Epithelial cell of prostate (primary cell): ENCODE results near the gene LPCAT1.
"Not testable (repeated sequence)": the region's sequence is repeated elsewhere in the genome, so short reads cannot be mapped to it uniquely, and the experiment has no call there.

Source experiments
- DNase-seq: peaks from one replicate; pipeline ENCODE4 v3.0.0-alpha.2; 2011; ENCODE audit warnings: low read depth, low spot score
- H3K27ac ChIP-seq: fragments of 450-650 bp; 2 replicates; pipeline ENCODE4 v1.5.1; 2017; ENCODE audit warnings: mild to moderate bottlenecking

Gene LPCAT1

DNA sequence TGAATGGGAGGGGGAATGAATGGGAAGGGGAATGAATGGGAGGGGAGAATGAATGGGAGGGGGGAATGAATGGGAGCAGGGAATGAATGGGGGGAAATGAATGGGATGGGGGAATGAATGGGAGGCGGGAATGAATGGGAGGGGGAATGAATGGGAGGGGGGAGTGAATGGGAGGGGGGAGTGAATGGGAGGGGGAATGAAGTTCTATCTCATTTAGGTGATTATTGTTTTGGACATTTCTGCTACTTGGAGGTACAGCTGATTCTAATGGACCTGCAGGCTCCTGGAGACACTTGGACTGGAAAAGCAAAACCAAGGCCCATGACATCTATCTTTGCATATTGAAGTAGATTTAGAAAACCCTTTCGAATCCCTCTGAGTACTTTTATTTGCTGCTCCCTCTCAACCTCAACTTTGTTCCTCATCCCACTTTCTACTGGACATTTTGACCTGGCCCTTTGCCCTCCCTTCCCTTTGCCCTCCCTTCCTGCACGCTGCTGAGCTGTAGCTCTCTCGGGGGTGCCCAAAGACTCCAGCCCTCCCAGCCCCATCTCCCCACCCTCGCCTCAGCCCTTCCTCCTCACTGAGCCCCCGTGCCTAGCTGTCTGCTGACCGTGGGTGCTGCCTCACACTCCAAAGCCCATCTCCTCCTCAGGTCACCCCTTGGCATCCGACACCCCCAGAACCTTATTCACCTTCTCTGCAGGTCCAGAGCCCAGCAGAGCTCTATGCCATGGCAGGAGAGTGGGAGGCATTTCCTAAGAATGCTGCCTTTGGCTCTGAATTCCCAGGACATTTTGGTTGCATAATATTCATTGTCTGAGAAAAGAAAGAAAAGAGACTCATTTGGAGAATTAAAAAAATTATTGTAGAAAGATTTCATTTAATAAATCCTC is 19.9 kb upstream of the LPCAT1 start:
- no peak for DNase-seq

DNA sequence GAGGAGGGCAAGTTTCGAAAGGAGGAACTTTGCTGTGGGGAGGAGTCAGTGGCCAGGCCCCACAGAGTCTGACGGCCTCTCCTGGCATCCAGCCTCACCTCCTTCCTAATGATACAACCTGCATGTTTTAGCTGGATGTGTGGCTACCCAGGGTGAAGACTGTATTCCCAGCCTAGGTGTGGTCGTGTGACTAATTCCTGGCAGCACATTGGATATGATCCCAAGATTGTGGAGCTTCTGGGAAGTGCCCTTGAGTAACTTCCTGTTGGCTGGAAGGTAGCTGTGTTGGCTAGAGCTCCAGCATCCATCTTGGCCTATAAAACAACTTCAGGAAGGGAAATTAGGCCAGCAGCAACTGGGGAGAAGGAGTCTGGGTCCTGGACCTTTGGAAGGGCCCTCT is 19.0 kb upstream of the LPCAT1 start:
- DNase-seq: peak; percentile 81
- peak overlapping the region; percentile 36 for H3K27ac ChIP-seq

More for the DNA sequence above, 19.9 kb upstream of the LPCAT1 start:
- H3K27ac ChIP-seq: no peak overlapping the region

DNA sequence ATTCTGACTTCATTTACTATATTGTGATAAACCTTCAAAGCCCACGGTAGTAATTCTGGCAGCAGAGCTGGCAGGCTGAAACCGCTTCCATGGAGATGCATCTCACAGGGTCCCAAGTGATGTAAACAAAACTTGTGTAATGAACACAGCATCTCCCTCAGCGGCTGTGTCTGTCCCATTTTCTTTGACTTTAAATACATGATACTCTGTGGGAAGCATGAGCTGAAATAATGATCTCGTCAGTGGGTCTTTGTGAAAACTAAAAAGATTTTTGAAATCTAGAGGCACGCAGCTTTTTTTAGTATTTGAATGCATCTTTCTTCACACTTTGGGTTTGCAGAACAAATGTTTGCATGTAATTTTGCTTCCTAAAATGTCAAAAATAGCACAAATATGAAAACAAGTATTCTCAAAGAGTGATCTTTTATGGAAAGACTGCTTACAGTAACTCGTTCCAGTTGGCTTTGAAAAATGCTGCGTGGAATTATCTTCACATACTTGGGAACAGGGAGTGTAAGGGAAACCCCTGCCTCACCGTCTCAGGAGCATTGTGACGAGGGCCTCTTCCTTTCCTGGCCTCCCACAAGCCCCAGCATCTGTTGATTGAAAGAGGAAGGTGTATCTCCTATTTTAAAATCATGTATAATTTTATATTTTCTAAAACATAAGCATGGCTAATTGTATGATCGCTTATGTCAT is 18.1 kb upstream of the LPCAT1 start:
- DNase-seq: no peak
- peak overlapping the region; percentile 36 for H3K27ac ChIP-seq

DNA sequence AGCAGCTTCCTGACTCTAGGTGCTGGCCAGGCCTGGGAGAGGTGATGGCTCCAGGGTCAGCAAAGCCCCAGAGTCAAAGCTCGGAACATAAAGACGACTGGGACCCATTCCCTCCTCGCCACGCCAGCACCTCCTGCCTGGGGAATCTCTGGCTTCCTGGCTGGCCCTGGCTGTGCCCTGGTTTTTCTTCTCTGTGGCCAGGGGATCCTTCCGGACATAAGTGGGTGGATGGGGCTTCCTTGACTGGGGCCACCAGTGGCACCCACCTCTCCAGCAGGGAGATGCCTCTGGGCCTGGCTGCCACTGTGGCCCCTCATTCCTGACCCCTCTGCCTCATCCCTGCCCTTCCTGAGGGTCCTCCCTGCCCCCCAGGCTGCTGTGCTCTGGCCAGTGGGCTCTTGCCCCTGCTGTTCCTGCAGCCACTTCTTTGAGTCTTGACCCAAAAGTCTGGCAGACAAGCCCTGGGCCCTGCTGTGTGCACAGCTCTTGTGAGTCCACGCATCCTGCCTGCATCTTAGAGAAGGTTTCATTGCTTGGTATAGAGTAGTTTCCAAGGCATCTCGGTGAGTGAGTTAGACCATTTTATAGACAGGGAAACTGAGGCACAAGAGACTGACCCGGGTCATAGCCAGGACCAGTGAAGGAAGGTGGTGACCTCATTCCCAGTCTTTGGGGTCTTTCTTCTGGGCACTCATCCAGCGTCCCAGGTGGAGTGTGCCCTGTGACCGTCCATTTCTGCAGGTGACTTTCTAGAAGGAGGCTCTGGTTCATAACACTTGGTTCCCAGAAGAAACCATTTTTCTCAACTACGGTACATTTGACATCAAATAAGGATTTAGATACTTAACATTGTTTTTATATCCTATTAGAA is 17.3 kb upstream of the LPCAT1 start:
- H3K27ac ChIP-seq: no peak overlapping the region
- DNase-seq: no peak

DNA sequence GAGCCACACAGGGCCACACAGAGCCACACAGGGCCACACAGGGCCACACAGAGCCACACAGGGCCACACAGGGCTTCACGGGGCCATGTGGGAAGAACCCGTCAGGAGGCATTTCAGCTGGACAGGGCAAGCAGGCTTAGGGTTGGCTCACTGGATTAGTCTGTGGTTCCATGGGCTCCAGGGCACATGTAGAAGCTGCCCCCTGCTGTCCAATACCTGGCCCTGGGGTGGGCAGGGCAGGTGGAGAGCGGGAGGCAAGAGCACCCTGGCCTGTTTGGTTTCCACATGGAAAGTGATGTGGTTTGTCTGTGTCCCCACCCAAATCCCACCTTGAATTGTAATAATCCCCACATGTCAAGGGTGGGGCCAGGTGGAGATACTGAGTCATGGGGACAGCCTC is 16.4 kb upstream of the LPCAT1 start:
- no peak for DNase-seq
- no peak overlapping the region for H3K27ac ChIP-seq

DNA sequence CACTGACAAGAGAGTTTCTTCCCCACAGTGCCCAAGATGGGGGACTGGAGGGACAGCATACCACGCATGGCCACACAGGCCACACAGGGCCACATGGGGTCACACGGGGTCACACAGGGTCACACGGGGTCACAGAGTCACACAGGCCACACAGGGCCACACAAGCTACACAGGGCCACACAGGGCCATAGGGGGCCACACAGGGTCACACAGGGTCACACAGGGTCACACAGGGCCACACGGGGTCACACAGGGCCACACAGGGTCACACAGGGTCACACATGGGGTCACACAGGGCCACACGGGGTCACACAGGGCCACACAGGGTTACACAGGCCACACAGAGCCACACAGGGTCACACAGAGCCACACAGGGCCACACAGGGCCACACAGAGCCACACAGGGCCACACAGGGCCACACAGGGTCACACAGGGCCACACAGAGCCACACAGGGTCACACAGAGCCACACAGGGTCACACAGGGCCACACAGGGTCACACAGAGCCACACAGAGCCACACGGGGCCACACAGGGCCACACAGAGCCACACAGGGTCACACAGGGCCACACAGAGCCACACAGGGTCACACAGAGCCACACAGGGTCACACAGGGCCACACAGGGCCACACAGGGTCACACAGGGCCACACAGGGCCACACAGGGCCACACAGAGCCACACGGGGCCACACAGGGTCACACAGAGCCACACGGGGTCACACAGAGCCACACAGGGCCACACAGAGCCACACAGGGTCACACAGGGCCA is 15.8 kb upstream of the LPCAT1 start:
- H3K27ac ChIP-seq, DNase-seq: not testable (repeated sequence)

DNA sequence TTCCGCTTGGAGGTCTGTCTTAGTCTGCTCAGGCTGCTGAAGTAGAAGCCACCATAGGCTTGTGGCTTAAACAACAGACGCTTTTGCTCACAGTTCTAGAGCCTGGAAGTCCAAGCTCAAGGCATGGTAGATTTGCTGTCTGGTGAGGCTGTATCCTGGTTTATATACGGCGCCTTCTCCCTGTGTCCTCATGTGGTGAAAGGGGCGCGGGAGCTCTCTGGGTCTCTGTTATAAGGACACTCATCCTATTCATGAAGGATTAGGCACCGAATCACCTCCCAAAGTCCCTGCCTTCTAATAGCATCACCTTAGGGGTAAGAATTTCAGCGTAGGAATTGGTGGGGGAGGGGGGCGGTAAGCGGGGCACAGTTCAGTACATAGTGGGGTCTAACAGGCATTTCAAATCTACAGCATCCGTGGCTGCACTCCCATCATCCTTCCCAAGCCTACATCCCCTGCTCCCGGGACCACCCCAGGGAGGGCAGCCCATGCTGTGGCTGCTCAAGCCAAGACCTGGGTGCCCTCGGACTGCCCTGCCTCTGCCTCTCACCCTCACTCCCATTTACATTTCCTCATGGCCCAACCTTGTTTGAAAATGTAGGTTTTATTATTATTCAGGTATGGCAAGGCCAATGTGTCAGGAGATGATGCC is 15.1 kb upstream of the LPCAT1 start:
- DNase-seq: no peak
- no peak overlapping the region for H3K27ac ChIP-seq

DNA sequence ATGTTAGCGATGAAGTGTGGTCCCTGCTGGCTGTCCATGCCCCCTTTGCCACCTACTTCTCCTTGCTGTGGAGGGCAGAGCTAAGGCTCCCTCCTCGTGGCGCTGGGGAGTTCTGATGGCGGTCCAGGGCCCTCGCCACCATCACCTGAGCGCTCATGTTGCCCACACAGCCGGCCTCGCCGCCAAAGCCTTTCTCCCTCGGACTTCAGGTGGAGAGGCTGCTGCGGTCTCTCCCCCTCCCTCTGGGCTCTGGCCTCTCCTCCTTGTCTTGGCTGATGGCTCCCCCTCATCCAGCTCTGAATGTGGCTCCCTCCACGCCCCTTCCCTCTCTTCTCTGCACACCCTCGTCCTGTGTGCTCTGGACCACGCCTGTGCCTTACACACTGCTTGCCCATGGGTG is 14.5 kb upstream of the LPCAT1 start:
- no peak overlapping the region for H3K27ac ChIP-seq
- no peak for DNase-seq

DNA sequence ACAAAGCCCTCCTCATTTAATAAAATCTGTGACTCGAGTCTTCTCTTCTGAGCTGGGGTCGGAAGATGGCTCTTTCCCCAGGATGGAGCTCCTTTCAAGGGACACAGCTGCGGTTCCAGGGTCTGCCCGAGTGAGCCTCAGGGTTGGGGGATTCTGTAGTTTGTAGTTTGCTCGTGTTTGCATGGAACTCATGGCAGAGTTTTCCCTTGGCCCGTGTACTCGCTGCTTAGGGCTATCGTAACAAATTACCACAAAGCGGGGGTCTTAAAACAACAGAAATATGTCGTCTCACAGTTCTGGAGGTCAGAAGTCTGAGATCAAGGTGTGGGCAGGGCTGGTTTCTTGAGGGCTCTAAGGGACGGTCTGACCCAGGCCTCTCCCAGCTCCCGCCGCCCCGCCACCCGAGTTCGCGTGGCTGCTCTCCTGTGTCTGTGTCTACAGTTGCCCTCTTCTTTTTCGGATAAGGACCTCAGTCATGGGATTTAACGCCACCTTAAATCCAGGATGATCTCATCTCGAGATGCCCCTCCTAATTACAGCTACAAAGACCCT is 13.9 kb upstream of the LPCAT1 start:
- DNase-seq: no peak
- H3K27ac ChIP-seq: no peak overlapping the region

DNA sequence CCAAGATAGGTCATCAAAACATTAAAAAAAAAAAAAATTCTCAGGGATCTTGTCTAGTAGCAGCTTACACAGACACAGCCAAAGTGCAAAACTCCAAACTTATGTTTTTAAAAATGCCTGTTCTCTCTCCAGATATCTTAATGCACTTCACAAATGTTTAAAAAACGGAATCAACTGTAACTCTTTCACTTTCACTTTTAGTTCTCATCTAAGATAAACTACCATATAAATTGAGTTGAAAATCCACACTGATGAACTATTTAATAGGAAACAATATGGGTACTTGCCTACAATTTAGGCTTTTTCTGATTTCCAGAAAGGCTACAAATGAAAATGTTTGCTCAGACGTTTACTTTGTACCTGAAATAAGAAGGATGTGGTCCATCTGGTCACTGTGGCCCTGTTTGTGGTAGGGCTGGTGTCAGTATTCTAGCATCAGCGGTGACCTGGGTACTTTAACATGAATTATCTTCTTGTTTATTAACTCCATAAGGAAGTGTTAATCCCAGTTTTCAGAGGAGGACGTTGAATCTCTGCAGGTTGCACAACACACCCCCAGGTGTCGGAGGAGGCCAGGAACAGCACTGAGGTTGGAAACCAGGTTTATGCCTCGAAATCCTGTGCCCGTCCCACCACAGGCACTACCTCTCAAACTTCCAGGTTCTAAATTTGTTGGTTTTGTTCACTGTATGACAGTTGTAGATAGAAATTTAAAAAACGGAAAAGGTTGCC is 13.3 kb upstream of the LPCAT1 start:
- DNase-seq: no peak
- H3K27ac ChIP-seq: no peak overlapping the region

DNA sequence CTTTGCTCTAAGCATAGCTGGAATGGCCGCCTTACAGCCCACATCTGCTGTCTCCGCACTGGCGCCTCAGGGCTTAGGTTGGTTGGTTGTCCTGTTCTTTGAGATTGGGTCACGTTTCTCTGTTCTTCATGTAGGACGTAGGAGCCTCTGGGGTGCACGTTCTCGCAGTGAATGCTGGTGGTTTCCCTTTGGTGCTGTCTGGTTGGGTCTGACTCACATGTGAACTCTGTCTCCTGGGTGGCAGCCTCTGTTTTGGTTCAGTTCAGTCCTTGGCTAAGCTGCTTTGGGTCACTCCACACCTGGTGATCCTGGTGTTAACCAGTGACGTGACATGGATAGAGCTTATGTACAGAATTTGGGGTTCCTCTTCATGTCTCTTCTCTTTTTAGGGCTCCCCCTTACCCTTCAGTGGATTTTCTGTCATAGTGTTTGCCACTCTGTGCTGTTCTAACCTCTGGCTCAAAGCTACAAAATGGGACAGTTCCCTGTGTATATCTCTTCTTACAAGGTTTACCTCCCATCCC is 12.6 kb upstream of the LPCAT1 start:
- H3K27ac ChIP-seq: no peak overlapping the region
- DNase-seq: no peak

DNA sequence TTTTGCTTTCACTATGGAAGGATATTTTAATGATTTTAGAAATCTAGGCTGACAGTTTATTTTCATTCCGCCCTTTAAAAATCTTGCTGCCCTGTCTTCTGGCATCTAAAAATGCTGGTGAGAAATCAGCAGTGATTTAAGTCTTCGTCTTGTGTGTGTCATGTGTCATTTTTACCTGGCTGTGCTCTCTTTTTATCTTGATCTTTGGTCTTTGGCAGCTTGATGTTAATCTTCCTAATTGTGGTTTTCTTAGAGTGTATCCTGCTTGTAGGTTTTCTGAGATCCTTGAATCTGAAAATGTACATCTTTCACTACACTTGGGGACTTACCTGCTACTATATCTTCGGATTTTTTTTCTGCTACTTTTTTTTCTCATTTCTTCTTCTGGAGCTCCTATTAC is 11.9 kb upstream of the LPCAT1 start:
- DNase-seq: no peak

DNA sequence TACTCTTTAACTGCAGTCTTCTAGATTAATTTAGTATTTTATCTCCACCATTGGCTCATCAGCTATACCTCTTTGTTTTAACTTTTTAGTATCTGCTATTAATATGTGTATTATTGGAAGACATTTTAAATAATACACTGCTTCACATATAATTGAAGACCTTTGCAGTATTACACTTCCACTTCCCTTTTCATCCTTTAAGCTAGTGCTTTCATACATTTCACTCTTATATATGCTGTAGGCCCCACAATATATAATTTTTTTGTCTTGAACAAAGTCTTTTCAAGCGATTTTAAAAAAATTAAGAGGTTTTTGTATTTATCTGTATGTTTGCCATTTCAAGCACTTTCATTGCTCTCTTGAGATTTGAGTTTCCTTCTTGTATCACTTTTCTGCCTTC is 8.6 kb upstream of the LPCAT1 start:
- DNase-seq: no peak
- no peak overlapping the region for H3K27ac ChIP-seq

More for the DNA sequence above, 11.9 kb upstream of the LPCAT1 start:
- no peak overlapping the region for H3K27ac ChIP-seq

DNA sequence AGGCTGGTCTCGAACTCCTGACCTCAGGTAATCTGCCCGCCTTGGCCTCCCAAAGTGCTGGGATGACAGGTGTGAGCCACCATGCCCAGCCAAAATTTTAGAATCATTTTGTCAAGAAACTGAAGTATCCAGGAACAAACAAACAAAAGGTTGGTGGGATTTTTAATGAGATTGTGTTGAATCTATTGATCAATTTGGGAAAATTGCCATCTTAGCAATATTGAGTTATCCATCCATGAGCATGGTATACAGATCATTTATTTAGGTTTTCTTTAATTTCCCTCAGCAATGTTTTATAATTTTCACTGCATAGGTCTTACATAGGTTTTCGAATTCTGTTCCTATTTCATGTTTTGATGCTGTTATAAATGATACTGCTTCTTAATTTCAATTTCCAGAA is 5.7 kb upstream of the LPCAT1 start:
- no peak overlapping the region for H3K27ac ChIP-seq
- DNase-seq: no peak

DNA sequence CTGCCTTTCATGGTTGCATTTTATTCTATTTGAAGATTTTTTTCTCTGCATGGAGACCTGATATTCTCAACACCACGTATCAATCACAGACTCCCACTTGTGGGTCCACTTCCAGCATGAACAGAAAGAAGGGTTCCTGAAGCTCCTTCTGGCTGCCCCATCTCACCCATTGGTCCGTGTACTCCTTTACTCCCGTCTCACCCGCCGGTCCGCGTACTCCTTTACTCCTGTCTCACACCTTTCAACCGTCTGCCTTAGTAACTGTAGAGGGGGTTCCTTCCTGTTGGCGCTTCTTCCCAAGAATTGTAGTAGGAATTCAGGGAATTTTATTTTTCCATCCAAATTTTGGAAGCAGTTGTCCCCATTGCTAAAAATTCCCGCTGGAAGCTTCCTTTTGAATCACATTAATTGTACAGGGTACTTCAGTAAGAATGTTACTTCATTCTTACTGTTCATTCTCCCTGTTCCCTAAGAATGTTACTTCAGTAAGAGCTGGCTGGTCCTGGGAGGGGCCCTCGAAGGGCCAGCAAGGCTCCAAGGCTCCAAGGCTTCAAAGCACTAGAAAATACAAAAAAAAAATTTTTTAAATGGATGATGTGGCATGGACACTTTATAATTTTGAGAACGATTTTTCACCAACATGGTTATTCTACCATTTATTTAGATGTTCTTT is 3.9 kb upstream of the LPCAT1 start:
- H3K27ac ChIP-seq: no peak overlapping the region

DNA sequence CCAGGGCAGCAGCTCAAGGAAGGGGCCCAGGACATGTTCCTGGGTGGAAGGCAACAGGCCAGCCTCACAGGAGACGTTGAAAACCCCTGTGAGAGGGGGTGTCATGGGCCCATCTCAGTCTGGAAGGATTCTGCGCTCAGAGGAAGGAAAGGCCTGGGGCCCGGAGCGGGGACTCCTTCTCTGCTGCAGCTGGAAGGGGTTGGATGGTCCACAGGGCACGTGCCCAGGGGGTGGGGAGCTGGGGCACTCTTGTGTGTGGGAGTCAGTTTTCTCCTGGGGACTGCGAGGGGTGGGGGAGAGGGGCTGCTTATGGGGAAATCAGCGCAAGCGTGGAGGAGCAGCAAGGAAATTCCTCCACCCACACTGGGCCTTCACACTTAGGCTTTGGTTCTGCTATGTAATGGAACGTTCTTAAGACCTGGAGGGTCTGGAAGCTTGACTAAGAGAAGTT is 2.9 kb upstream of the LPCAT1 start:
- no peak for DNase-seq
- H3K27ac ChIP-seq: no peak overlapping the region

More for the DNA sequence above, 3.9 kb upstream of the LPCAT1 start:
- DNase-seq: no peak

DNA sequence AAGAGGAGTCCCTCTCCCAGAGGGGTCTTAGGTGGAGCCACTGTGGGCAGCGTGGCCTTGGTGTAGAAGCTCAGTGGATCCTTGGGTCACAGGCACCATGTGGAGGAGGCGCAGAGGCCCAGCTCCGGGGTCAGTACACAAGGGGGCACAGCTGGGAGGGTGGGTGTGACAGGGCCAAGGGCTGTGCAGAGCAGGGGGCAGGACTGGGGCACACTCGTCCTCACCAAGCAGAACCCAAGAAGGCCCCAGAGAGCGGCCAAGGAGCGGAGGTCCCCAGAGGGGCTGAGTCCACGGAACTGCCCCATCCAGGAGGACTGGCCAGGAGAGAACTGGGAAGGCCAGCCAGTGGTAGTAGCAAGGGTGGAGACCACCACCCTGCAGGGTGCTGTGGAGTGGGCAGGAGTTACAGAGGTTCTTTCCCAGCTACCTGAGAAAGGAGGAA is 2.5 kb upstream of the LPCAT1 start:
- no peak for DNase-seq
- H3K27ac ChIP-seq: no peak overlapping the region
